CD14-positive monocyte (primary cell): Measurements from ENCODE around the gene FOXP1. TPM values are rescaled to one million over a fixed set of nuclear protein-coding genes. Genes with fewer than 3 reads are reported as not detected.

Experiments used
- DNase-seq, 3 donors: peaks; one replicate each; pipeline ENCODE4 v3.0.0-alpha.2; 2011 to 2022
- H2AFZ ChIP-seq: 2 replicates; pipeline ENCODE4 v1.6.0; 2012; ENCODE audit warnings: mild to moderate bottlenecking, low read depth, low read length, inconsistent platforms; ENCODE audit not compliant: insufficient read depth, poor library complexity, severe bottlenecking
- H3K27ac ChIP-seq, 2 donors: 1 replicate in 1 of 2; 2 replicates in 1 of 2; pipeline ENCODE4 v1.5.1; 2012 to 2013; ENCODE audit warnings: low read length in 2 of 2, control low read depth in 1 of 2, inconsistent platforms in 1 of 2, low read depth in 1 of 2, mild to moderate bottlenecking in 1 of 2
- H3K27me3 ChIP-seq, 2 donors: one replicate each; pipeline versions ENCODE4 v1.6.0 to v1.6.1; 2011 to 2013; ENCODE audit warnings: low read length in 2 of 2; ENCODE audit not compliant: control insufficient read depth in 2 of 2, insufficient read depth in 2 of 2
- H3K36me3 ChIP-seq, 2 donors: replicated peaks in 1 of 2; 1 replicate in 1 of 2; 2 replicates in 1 of 2; pipeline versions ENCODE4 v1.5.1 to v1.6.1; 2012 to 2013; ENCODE audit warnings: low read length in 2 of 2, control low read depth in 1 of 2, inconsistent platforms in 1 of 2, mild to moderate bottlenecking in 1 of 2; ENCODE audit not compliant: insufficient read depth in 2 of 2, control insufficient read depth in 1 of 2
- H3K4me1 ChIP-seq, 2 donors: 1 replicate in 1 of 2; 2 replicates in 1 of 2; pipeline versions ENCODE4 v1.5.1 to v1.6.1; 2012 to 2013; ENCODE audit warnings: low read length in 2 of 2, control low read depth in 1 of 2, inconsistent platforms in 1 of 2, mild to moderate bottlenecking in 1 of 2, moderate library complexity in 1 of 2; ENCODE audit not compliant: insufficient read depth in 2 of 2, control insufficient read depth in 1 of 2
- H3K4me2 ChIP-seq: replicated peaks from 2 replicates; pipeline ENCODE3; 2012; ENCODE audit warnings: low read length, moderate library complexity, mild to moderate bottlenecking; ENCODE audit not compliant: poor library complexity, severe bottlenecking; ENCODE audit errors: extremely low read depth
- H3K4me3 ChIP-seq, 3 experiments: fragments of 200-600 bp in 1 of 3; sonication (generic) in 1 of 3; replicated peaks in 1 of 3; 1 replicate in 2 of 3; 2 replicates in 1 of 3; pipeline ENCODE4 v1.5.1; 2011 to 2013; ENCODE audit warnings: low read length in 3 of 3, mild to moderate bottlenecking in 3 of 3, control low read depth in 2 of 3, low read depth in 2 of 3, inconsistent platforms in 1 of 3, moderate library complexity in 1 of 3
- H3K79me2 ChIP-seq: 2 replicates; pipeline ENCODE4 v1.6.0; 2012; ENCODE audit warnings: mild to moderate bottlenecking, control low read depth, inconsistent platforms, low read length, moderate library complexity; ENCODE audit not compliant: insufficient read depth
- H3K9ac ChIP-seq: 2 replicates; pipeline ENCODE4 v1.6.0; 2017; ENCODE audit warnings: low read length, mild to moderate bottlenecking; ENCODE audit not compliant: insufficient read depth, poor library complexity, severe bottlenecking
- H3K9me3 ChIP-seq, 2 donors: replicated peaks in 1 of 2; 1 replicate in 1 of 2; 2 replicates in 1 of 2; pipeline versions ENCODE4 v1.5.1 to v1.6.1; 2012 to 2013; ENCODE audit warnings: low read length in 2 of 2, control low read depth in 1 of 2; ENCODE audit not compliant: control insufficient read depth in 1 of 2, insufficient read depth in 1 of 2
- H4K20me1 ChIP-seq: 2 replicates; pipeline ENCODE4 v1.6.0; 2012; ENCODE audit warnings: mild to moderate bottlenecking, low read length, control low read depth, moderate library complexity; ENCODE audit not compliant: insufficient read depth
- H3K27ac Mint-ChIP-seq, 7 donors: one replicate each; pipeline ENCODE4 v1.8.0; 2020; ENCODE audit warnings: mild to moderate bottlenecking in 7 of 7, mixed read lengths in 7 of 7, moderate library complexity in 6 of 7, inconsistent platforms in 2 of 7
- H3K27me3 Mint-ChIP-seq, 3 donors: one replicate each; pipeline ENCODE4 v1.8.0; 2021 to 2022; ENCODE audit warnings: low read depth in 3 of 3, mild to moderate bottlenecking in 3 of 3, mixed read lengths in 3 of 3, moderate library complexity in 3 of 3, inconsistent platforms in 1 of 3
- H3K36me3 Mint-ChIP-seq, 2 donors: one replicate each; pipeline ENCODE4 v1.8.0; 2020; ENCODE audit warnings: mixed read lengths in 2 of 2, inconsistent platforms in 1 of 2, mild to moderate bottlenecking in 1 of 2
- H3K4me1 Mint-ChIP-seq: one replicate; pipeline ENCODE4 v1.8.0; 2020; ENCODE audit warnings: mild to moderate bottlenecking, mixed read lengths
- H3K4me3 Mint-ChIP-seq, 2 donors: one replicate each; pipeline ENCODE4 v1.8.0; 2020; ENCODE audit warnings: mild to moderate bottlenecking in 2 of 2, mixed read lengths in 2 of 2, moderate library complexity in 1 of 2
- H3K9me3 Mint-ChIP-seq, 7 donors: one replicate each; pipeline ENCODE4 v1.8.0; 2020 to 2022; ENCODE audit warnings: mixed read lengths in 7 of 7, mild to moderate bottlenecking in 6 of 7, moderate library complexity in 6 of 7, inconsistent platforms in 2 of 7
- WGBS: methylation state at CpG from one replicate; pipeline ENCODE4 v1.1.5; 2013; ENCODE audit warnings: missing lambda C conversion rate; ENCODE audit not compliant: insufficient coverage; 5-methylcytosine and 5-hydroxymethylcytosine counted together
- intact Hi-C, 2 donors: fragments of 100-400 bp; cut with micrococcal nuclease; formaldehyde crosslinking; loops; one replicate each; pipeline versions ENCODE4 v1.15.0 to v1.15.1; 2023
- polyA plus RNA-seq, 3 donors: library from polyadenylated mRNA; depleted of rRNA in 1 of 3; unstranded in 2 of 3; stranded (reverse) in 1 of 3; fragments of 300-500 nt in 2 of 3; fragments of >200 nt in 1 of 3; fragmentation: Illumina TruSeq in 2 of 3; gene quantifications; 1 replicate in 2 of 3; 2 replicates in 1 of 3; pipeline ENCODE4 v1.2.3, GENCODE V29; 2012 to 2021
- TF ChIP-seq, protein P1 (sequence below): fragments of 200-600 bp; IDR thresholded peaks from one replicate; pipeline ENCODE4 v1.8.0; 2022; ENCODE audit warnings: antibody characterized with exemption, mild to moderate bottlenecking

Gene FOXP1
- polyA plus RNA-seq, 3 donors, result 25.7 to 42.6 (median 27.8) TPM

DNA sequence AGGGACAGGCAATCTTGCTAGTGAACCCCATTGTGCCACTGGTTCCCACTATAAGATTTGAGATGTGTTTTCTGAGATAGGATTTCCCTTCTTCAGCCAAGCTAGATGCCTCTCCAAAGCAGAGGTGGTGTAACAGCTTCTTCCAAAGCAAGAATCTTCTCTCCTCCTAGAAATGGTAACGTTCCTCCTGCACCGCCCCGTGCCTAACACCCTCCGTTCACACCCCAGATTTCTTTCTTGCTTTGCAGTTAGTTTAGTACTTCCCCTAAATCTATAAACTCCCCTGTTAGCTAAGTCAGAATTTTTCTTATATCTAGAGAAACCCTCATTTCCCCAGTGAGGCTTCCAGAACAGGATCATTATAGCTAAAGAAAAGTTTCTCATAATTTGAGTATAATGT, 653.5 kb downstream of the FOXP1 start:
- WGBS, result 95% methylated on average over 4 of the region's 4 CpGs
- Mint-ChIP-seq H3K36me3 (no peaks in the 10 kb centered on the region), H3K4me3 (no peak overlapping the region), H3K4me1 (peaks cover 4% of the 10 kb centered on the region), H3K9me3 (peaks cover 0 to 4% (median 1%) of the 10 kb centered on the region in 7 donors), H3K27ac (no peak overlapping the region), H3K27me3 (peaks cover 0 to 3% (median 2%) of the 10 kb centered on the region in 3 donors)
- H3K79me2 ChIP-seq, result no peaks in the 10 kb centered on the region
- H4K20me1 ChIP-seq, result no peaks in the 10 kb centered on the region
- no peak overlapping the region for H2AFZ ChIP-seq
- no peaks in the 10 kb centered on the region for H3K27me3 ChIP-seq
- intact Hi-C loops, result no loop called here
- no peak overlapping the region for H3K4me3 ChIP-seq
- no peak for DNase-seq
- TF ChIP-seq, protein P1, sequence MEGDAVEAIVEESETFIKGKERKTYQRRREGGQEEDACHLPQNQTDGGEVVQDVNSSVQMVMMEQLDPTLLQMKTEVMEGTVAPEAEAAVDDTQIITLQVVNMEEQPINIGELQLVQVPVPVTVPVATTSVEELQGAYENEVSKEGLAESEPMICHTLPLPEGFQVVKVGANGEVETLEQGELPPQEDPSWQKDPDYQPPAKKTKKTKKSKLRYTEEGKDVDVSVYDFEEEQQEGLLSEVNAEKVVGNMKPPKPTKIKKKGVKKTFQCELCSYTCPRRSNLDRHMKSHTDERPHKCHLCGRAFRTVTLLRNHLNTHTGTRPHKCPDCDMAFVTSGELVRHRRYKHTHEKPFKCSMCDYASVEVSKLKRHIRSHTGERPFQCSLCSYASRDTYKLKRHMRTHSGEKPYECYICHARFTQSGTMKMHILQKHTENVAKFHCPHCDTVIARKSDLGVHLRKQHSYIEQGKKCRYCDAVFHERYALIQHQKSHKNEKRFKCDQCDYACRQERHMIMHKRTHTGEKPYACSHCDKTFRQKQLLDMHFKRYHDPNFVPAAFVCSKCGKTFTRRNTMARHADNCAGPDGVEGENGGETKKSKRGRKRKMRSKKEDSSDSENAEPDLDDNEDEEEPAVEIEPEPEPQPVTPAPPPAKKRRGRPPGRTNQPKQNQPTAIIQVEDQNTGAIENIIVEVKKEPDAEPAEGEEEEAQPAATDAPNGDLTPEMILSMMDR, result no peak
- H3K4me2 ChIP-seq, result no peak overlapping the region
- H3K27ac ChIP-seq, result no peak overlapping the region
- H3K9me3 ChIP-seq, result no peaks in the 10 kb centered on the region
- no peaks in the 10 kb centered on the region for H3K4me1 ChIP-seq
- no peaks in the 10 kb centered on the region for H3K36me3 ChIP-seq
- no peak overlapping the region for H3K9ac ChIP-seq

- DNase-seq, result no peak
- Mint-ChIP-seq H3K27ac (no peak overlapping the region), H3K4me3 (no peak overlapping the region), H3K27me3 (peaks cover 0 to 3% (median 2%) of the 10 kb centered on the region in 3 donors), H3K4me1 (no peaks in the 10 kb centered on the region), H3K9me3 (peaks cover 2 to 14% (median 4%) of the 10 kb centered on the region in 7 donors), H3K36me3 (no peaks in the 10 kb centered on the region)
- Histone ChIP-seq H3K36me3 (no peaks in the 10 kb centered on the region), H3K27ac (no peak overlapping the region), H3K9me3 (no peaks in the 10 kb centered on the region), H3K4me3 (no peak overlapping the region), H3K79me2 (no peaks in the 10 kb centered on the region), H4K20me1 (no peaks in the 10 kb centered on the region), H3K27me3 (no peaks in the 10 kb centered on the region), H2AFZ (no peak overlapping the region), H3K4me2 (no peak overlapping the region), H3K4me1 (no peaks in the 10 kb centered on the region), H3K9ac (no peak overlapping the region)
- intact Hi-C loops, result no loop called here
- TF ChIP-seq, protein P1, result no peak
- no CpG with 5 or more reads among the region's 4 CpGs for WGBS
Observed at GRCh38 chr3:70927239-70927638, 656.3 kb downstream of the FOXP1 start.
